GM13977 (cell line): Measurements from ENCODE around the gene IFNGR2.
"Not testable (repeated sequence)": the region's sequence is repeated elsewhere in the genome, so short reads cannot be mapped to it uniquely, and the experiment has no call there.

Experiments
- DNase-seq: peaks from one replicate; pipeline ENCODE4 v3.0.0; 2012; ENCODE audit warnings: low spot score
- CTCF ChIP-seq: IDR thresholded peaks from 2 replicates; pipeline ENCODE4 v1.5.1; 2012; ENCODE audit warnings: mild to moderate bottlenecking, control low read depth; ENCODE audit not compliant: insufficient read depth; ENCODE audit errors: extremely low read depth, missing control alignments
- in situ Hi-C: fragments of 300-500 bp; cut with MboI; formaldehyde crosslinking; loops from one replicate; pipeline ENCODE4 v1.12.0; 2022; ENCODE audit warnings: low sequenced_read_pairs, low pct_unique_long_range_greater_than_20kb, mixed read lengths, inconsistent platforms; ENCODE audit not compliant: unreplicated experiment

The IFNGR2 gene

GRCh38 chr21:33458861-33459260, 55.6 kb downstream of the IFNGR2 start:
- DNase-seq, result no peak
- TF ChIP-seq CTCF, result no peak
- in situ Hi-C loops, result no loop called here

- in situ Hi-C loops, result no loop called here
- no peak for DNase-seq
- no peak for TF ChIP-seq CTCF
Measured at GRCh38 chr21:33461538-33462250, 58.5 kb downstream of the IFNGR2 start.

- in situ Hi-C loops, DNase-seq: not testable (repeated sequence)
Measured at GRCh38 chr21:33469183-33469582, 66.0 kb downstream of the IFNGR2 start.

GRCh38 chr21:33470701-33471100, 67.5 kb downstream of the IFNGR2 start:
- DNase-seq, result no peak
- in situ Hi-C loops, result no loop called here
- TF ChIP-seq CTCF, result no peak

GRCh38 chr21:33473344-33473743, 70.1 kb downstream of the IFNGR2 start:
- no peak for TF ChIP-seq CTCF
- in situ Hi-C loops, result no loop called here
- DNase-seq, result no peak

GRCh38 chr21:33477066-33477465, 73.9 kb downstream of the IFNGR2 start:
- DNase-seq, result no peak
- TF ChIP-seq CTCF, result no peak
- in situ Hi-C loops, result no loop called here

GRCh38 chr21:33478182-33478581, 75.0 kb downstream of the IFNGR2 start:
- TF ChIP-seq CTCF, result no peak
- in situ Hi-C loops, result no loop called here
- no peak for DNase-seq
